ENCODE measurements around the gene PLEKHS1.

PLEKHS1 gene

GRCh38 chr10:113709221-113709838 lies 42.2 kb upstream of the PLEKHS1 start:
- peak overlapping the region; percentile 24 for H3K27ac ChIP-seq
- no peak for TF ChIP-seq CTCF (IDR thresholded peaks at IDR 0.05; ENCODE audit: low read depth, low read length, missing control alignments)
- H3K4me3 ChIP-seq (ENCODE audit: low read depth, low read length), result no peak overlapping the region
- in situ Hi-C loops (cut with HindIII; ENCODE audit: low pct_ligation_motif_present, low sequenced_read_pairs), result no loop called here
- H3K27me3 ChIP-seq (replicated peaks), result no peaks in the 10 kb centered on the region
- no peaks in the 10 kb centered on the region for H3K36me3 ChIP-seq (replicated peaks)
- DNase-seq, result peak; percentile 82

GRCh38 chr10:113711142-113711541 lies 40.3 kb upstream of the PLEKHS1 start:
- TF ChIP-seq CTCF (IDR thresholded peaks at IDR 0.05; ENCODE audit: low read depth, low read length, missing control alignments), result no peak
- no peak overlapping the region for H3K27ac ChIP-seq
- no peak overlapping the region for H3K4me3 ChIP-seq (ENCODE audit: low read depth, low read length)
- H3K27me3 ChIP-seq (replicated peaks), result no peaks in the 10 kb centered on the region
- in situ Hi-C loops (cut with HindIII; ENCODE audit: low pct_ligation_motif_present, low sequenced_read_pairs), result no loop called here
- DNase-seq, result no peak
- no peaks in the 10 kb centered on the region for H3K36me3 ChIP-seq (replicated peaks)

- no peak for DNase-seq
- Histone ChIP-seq H3K27ac (no peak overlapping the region), H3K4me3 (ENCODE audit: low read depth, low read length) (no peak overlapping the region), H3K36me3 (replicated peaks) (peaks cover under 1% of the 10 kb centered on the region), H3K27me3 (replicated peaks) (no peaks in the 10 kb centered on the region)
- TF ChIP-seq CTCF (IDR thresholded peaks at IDR 0.05; ENCODE audit: low read depth, low read length, missing control alignments), result no peak
- in situ Hi-C loops (cut with HindIII; ENCODE audit: low pct_ligation_motif_present, low sequenced_read_pairs), result no loop called here
Measured at GRCh38 chr10:113712024-113712423, 39.5 kb upstream of the PLEKHS1 start.

- peaks cover 3% of the 10 kb centered on the region for H3K36me3 ChIP-seq (replicated peaks)
- in situ Hi-C loops (cut with HindIII; ENCODE audit: low pct_ligation_motif_present, low sequenced_read_pairs), result no loop called here
- no peaks in the 10 kb centered on the region for H3K27me3 ChIP-seq (replicated peaks)
- no peak overlapping the region for H3K4me3 ChIP-seq (ENCODE audit: low read depth, low read length)
- H3K27ac ChIP-seq, result no peak overlapping the region
- no peak for TF ChIP-seq CTCF (IDR thresholded peaks at IDR 0.05; ENCODE audit: low read depth, low read length, missing control alignments)
- no peak for DNase-seq
Measured at GRCh38 chr10:113712755-113713639, 38.5 kb upstream of the PLEKHS1 start.

- in situ Hi-C loops (cut with HindIII; ENCODE audit: low pct_ligation_motif_present, low sequenced_read_pairs), result no loop called here
- DNase-seq, result no peak
- H3K36me3 ChIP-seq (replicated peaks), result peaks cover 3% of the 10 kb centered on the region
- TF ChIP-seq CTCF (IDR thresholded peaks at IDR 0.05; ENCODE audit: low read depth, low read length, missing control alignments), result no peak
- no peaks in the 10 kb centered on the region for H3K27me3 ChIP-seq (replicated peaks)
- no peak overlapping the region for H3K27ac ChIP-seq
- H3K4me3 ChIP-seq (ENCODE audit: low read depth, low read length), result no peak overlapping the region
Measured at GRCh38 chr10:113713640-113713982, 37.9 kb upstream of the PLEKHS1 start.

Measured in brain microvascular endothelial cell (primary cell).